ENCODE measurements around the gene FRAS1.

- TF ChIP-seq, protein P1, sequence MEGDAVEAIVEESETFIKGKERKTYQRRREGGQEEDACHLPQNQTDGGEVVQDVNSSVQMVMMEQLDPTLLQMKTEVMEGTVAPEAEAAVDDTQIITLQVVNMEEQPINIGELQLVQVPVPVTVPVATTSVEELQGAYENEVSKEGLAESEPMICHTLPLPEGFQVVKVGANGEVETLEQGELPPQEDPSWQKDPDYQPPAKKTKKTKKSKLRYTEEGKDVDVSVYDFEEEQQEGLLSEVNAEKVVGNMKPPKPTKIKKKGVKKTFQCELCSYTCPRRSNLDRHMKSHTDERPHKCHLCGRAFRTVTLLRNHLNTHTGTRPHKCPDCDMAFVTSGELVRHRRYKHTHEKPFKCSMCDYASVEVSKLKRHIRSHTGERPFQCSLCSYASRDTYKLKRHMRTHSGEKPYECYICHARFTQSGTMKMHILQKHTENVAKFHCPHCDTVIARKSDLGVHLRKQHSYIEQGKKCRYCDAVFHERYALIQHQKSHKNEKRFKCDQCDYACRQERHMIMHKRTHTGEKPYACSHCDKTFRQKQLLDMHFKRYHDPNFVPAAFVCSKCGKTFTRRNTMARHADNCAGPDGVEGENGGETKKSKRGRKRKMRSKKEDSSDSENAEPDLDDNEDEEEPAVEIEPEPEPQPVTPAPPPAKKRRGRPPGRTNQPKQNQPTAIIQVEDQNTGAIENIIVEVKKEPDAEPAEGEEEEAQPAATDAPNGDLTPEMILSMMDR (conservative IDR thresholded peaks at IDR 0.05) = no peak
- TF ChIP-seq EZH2 (IDR thresholded peaks at IDR 0.05; ENCODE audit: low read depth) = no peak
Observed at GRCh38 chr4:78190068-78190467, 132.9 kb downstream of the FRAS1 start.
